Sigmoid colon (tissue), 4 donors: ENCODE data around the gene STK17B.

Experiments used
- CTCF ChIP-seq, 4 experiments: fragments of 450-650 bp in 3 of 4; fragments of 200-600 bp in 1 of 4; IDR thresholded peaks; one replicate each; pipeline ENCODE4 v1.5.1; 2016 to 2019; ENCODE audit warnings: antibody characterized with exemption in 4 of 4, mild to moderate bottlenecking in 3 of 4, moderate library complexity in 2 of 4
- POLR2A ChIP-seq, 2 donors: fragments of 450-650 bp; IDR thresholded peaks; one replicate each; pipeline ENCODE4 v1.6.1; 2016; ENCODE audit warnings: antibody characterized with exemption in 2 of 2, mild to moderate bottlenecking in 2 of 2, moderate library complexity in 2 of 2
- POLR2AphosphoS5 ChIP-seq, 4 donors: sonication (generic); formaldehyde crosslinking; IDR thresholded peaks; one replicate each; pipeline ENCODE4 v1.6.1; 2017; ENCODE audit warnings: antibody characterized with exemption in 4 of 4

GRCh38 chr2:196088203-196088602 lies 83.2 kb downstream of the STK17B start:
- no peak for TF ChIP-seq CTCF (IDR thresholded peaks at IDR 0.05)
- no peak for TF ChIP-seq POLR2A (IDR thresholded peaks at IDR 0.05)
- no peak for TF ChIP-seq POLR2AphosphoS5 (IDR thresholded peaks at IDR 0.05)
